ENCODE results near the gene LANCL3. TPM values are rescaled to one million over a fixed set of nuclear protein-coding genes. Genes with fewer than 3 reads are reported as not detected.

Gene LANCL3
- total and polyA plus RNA-seq, 8 donors: 0.30 to 5.3 (median 1.3) TPM

DNA sequence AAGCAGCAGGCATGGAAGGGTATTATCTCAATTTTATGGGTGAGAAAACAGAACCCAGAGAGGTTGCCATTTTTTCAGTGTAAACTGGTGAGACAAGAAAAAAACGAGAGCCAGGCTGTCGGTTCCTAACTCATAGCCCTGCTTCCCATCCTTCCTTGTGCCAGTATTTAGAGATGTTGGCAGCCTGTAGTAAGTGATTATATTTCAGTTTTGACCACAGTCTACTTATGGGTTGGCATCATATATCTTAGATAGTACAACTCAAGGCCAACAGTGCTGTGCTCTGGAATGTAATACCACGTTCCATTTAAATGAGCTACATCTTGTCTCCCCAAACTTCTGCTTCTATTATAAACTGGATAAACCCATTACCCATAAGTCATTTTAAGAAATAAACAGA lies 154.9 kb downstream of the LANCL3 start:
- TF ChIP-seq POLR2AphosphoS5 (IDR thresholded peaks at IDR 0.05) (no peak), EP300 (IDR thresholded peaks at IDR 0.05) (no peak), POLR2A (IDR thresholded peaks at IDR 0.05) (no peak)
- TF ChIP-seq, protein P1, sequence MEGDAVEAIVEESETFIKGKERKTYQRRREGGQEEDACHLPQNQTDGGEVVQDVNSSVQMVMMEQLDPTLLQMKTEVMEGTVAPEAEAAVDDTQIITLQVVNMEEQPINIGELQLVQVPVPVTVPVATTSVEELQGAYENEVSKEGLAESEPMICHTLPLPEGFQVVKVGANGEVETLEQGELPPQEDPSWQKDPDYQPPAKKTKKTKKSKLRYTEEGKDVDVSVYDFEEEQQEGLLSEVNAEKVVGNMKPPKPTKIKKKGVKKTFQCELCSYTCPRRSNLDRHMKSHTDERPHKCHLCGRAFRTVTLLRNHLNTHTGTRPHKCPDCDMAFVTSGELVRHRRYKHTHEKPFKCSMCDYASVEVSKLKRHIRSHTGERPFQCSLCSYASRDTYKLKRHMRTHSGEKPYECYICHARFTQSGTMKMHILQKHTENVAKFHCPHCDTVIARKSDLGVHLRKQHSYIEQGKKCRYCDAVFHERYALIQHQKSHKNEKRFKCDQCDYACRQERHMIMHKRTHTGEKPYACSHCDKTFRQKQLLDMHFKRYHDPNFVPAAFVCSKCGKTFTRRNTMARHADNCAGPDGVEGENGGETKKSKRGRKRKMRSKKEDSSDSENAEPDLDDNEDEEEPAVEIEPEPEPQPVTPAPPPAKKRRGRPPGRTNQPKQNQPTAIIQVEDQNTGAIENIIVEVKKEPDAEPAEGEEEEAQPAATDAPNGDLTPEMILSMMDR (IDR thresholded peaks at IDR 0.05): no peak
- no peak overlapping the region for H3K4me3 ChIP-seq
- H3K4me1 ChIP-seq: no peaks in the 10 kb centered on the region
- no peaks in the 10 kb centered on the region for H3K27me3 ChIP-seq
- 71 to 93% (median 86%) methylated on average over 3 of the region's 3 CpGs for WGBS, 5 donors
- H3K27ac ChIP-seq: no peak overlapping the region
- H3K9me3 ChIP-seq: no peaks in the 10 kb centered on the region
- H3K36me3 ChIP-seq: peaks cover 0 to 3% (median 0%) of the 10 kb centered on the region in 4 donors
- DNase-seq: no peak
- intact Hi-C loops (cut with DNase I; ENCODE audit: low total_unique reads): no loop called here

Other genes with a start within 250 kb of the LANCL3 start
- gene PRRG1, start 222.3 kb upstream of the LANCL3 start, total RNA-seq: 1 to 10 TPM; 1.7 to 8.8 (median 4.6) TPM
- gene PRRG1, start 222.3 kb upstream of the LANCL3 start, polyA plus RNA-seq: 1 to 10 TPM in 2 of 3 donors, under 1 TPM in 1; 0.76 to 2.9 (median 1.6) TPM
- gene XK, start 114.1 kb downstream of the LANCL3 start, total RNA-seq: 10 to 100 TPM; 10.5 to 47.7 (median 17.0) TPM
- 10 to 100 TPM in 1 of 3 donors, 1 to 10 TPM in 2; 1.1 to 11.9 (median 2.2) TPM for gene XK, start 114.1 kb downstream of the LANCL3 start, polyA plus RNA-seq
- 10 to 100 TPM in 1 of 5 donors, 1 to 10 TPM in 3, under 1 TPM in 1; 0.58 to 24.4 (median 3.1) TPM for gene CYBB, start 208.4 kb downstream of the LANCL3 start, total RNA-seq
- gene CYBB, start 208.4 kb downstream of the LANCL3 start, polyA plus RNA-seq: 1 to 10 TPM; 1.7 to 4.7 (median 3.8) TPM

Measured in stomach (tissue), 9 donors.